ENCODE data around the gene TMEM234.

The TMEM234 gene

GRCh38 chr1:32197074-32197473, 25.1 kb downstream of the TMEM234 start:
- no peak for ATAC-seq
- no peak for TF ChIP-seq ZC3H10 (CRISPR knock-in tag; IDR thresholded peaks at IDR 0.05)
- no peak for TF ChIP-seq ISL1 (CRISPR knock-in tag; IDR thresholded peaks at IDR 0.05)
- no peak for TF ChIP-seq ZNF8 (CRISPR knock-in tag; IDR thresholded peaks at IDR 0.05)
- no peak for TF ChIP-seq CSRNP3 (CRISPR knock-in tag; IDR thresholded peaks at IDR 0.05)
- TF ChIP-seq TOX (CRISPR knock-in tag; IDR thresholded peaks at IDR 0.05; ENCODE audit: borderline replicate concordance): no peak

- TF ChIP-seq BACH2 (CRISPR knock-in tag; IDR thresholded peaks at IDR 0.05; ENCODE audit: borderline replicate concordance): no peak
- TF ChIP-seq TOX (CRISPR knock-in tag; IDR thresholded peaks at IDR 0.05; ENCODE audit: borderline replicate concordance): no peak
- TF ChIP-seq ZNF565 (CRISPR knock-in tag; conservative IDR thresholded peaks at IDR 0.05; ENCODE audit: low read depth): no peak
- no peak for TF ChIP-seq CSRNP3 (CRISPR knock-in tag; IDR thresholded peaks at IDR 0.05)
- no peak for TF ChIP-seq RARB (CRISPR knock-in tag; IDR thresholded peaks at IDR 0.05)
- no peak for TF ChIP-seq ARNTL (CRISPR knock-in tag; IDR thresholded peaks at IDR 0.05; ENCODE audit: borderline replicate concordance, low read depth)
- TF ChIP-seq ZNF70 (CRISPR knock-in tag; IDR thresholded peaks at IDR 0.05): no peak
- TF ChIP-seq ZFP3 (CRISPR knock-in tag; IDR thresholded peaks at IDR 0.05): no peak
- TF ChIP-seq OSR1 (CRISPR knock-in tag; IDR thresholded peaks at IDR 0.05): no peak
- no peak for TF ChIP-seq ZC3H10 (CRISPR knock-in tag; IDR thresholded peaks at IDR 0.05)
- no peak for TF ChIP-seq ZFP30 (CRISPR knock-in tag; IDR thresholded peaks at IDR 0.05)
- no peak for TF ChIP-seq TCF4 (CRISPR knock-in tag; IDR thresholded peaks at IDR 0.05; ENCODE audit: borderline replicate concordance)
- no peak for ATAC-seq
Observed at GRCh38 chr1:32195972-32196823, 26.0 kb downstream of the TMEM234 start.

- no peak for TF ChIP-seq RARB (CRISPR knock-in tag; IDR thresholded peaks at IDR 0.05)
- no peak for TF ChIP-seq TOX (CRISPR knock-in tag; IDR thresholded peaks at IDR 0.05; ENCODE audit: borderline replicate concordance)
- no peak for TF ChIP-seq CREB5 (CRISPR knock-in tag; IDR thresholded peaks at IDR 0.05; ENCODE audit: low read depth)
- TF ChIP-seq ZNF565 (CRISPR knock-in tag; conservative IDR thresholded peaks at IDR 0.05; ENCODE audit: low read depth): no peak
- TF ChIP-seq BACH2 (CRISPR knock-in tag; IDR thresholded peaks at IDR 0.05; ENCODE audit: borderline replicate concordance): no peak
- ATAC-seq: no peak
Observed at GRCh38 chr1:32195531-32195930, 26.6 kb downstream of the TMEM234 start.

- TF ChIP-seq ISL1 (CRISPR knock-in tag; IDR thresholded peaks at IDR 0.05) (no peak), ZFP30 (CRISPR knock-in tag; IDR thresholded peaks at IDR 0.05) (no peak), BACH2 (CRISPR knock-in tag; IDR thresholded peaks at IDR 0.05; ENCODE audit: borderline replicate concordance) (no peak), SNAI2 (CRISPR knock-in tag; IDR thresholded peaks at IDR 0.05) (no peak), PPARA (CRISPR knock-in tag; IDR thresholded peaks at IDR 0.05; ENCODE audit: borderline replicate concordance) (no peak), POU6F1 (CRISPR knock-in tag; IDR thresholded peaks at IDR 0.05; ENCODE audit: borderline replicate concordance, low read depth) (no peak), TOX (CRISPR knock-in tag; IDR thresholded peaks at IDR 0.05; ENCODE audit: borderline replicate concordance) (no peak)
- no peak for ATAC-seq
Observed at GRCh38 chr1:32194984-32195383, 27.2 kb downstream of the TMEM234 start.

All from SK-N-SH treated with all-trans-retinoic acid at 6 μM for 48 hours (cell line).